Thyroid gland (tissue), 4 donors: ENCODE data around the gene DPY19L1.

ENCODE experiments used
- POLR2A ChIP-seq, 2 donors: fragments of 450-650 bp; IDR thresholded peaks; one replicate each; pipeline ENCODE4 v1.6.1; 2017; ENCODE audit warnings: antibody characterized with exemption in 2 of 2, mild to moderate bottlenecking in 2 of 2, moderate library complexity in 1 of 2
- TF ChIP-seq, protein P1 (sequence below), 6 experiments: fragments of 200-600 bp in 3 of 6; fragments of 450-650 bp in 3 of 6; sonication (generic) in 3 of 6; IDR thresholded peaks; one replicate each; pipeline ENCODE4 v1.5.1; 2016 to 2019; ENCODE audit warnings: antibody characterized with exemption in 6 of 6, mild to moderate bottlenecking in 2 of 6, inconsistent platforms in 1 of 6, moderate library complexity in 1 of 6

DNA sequence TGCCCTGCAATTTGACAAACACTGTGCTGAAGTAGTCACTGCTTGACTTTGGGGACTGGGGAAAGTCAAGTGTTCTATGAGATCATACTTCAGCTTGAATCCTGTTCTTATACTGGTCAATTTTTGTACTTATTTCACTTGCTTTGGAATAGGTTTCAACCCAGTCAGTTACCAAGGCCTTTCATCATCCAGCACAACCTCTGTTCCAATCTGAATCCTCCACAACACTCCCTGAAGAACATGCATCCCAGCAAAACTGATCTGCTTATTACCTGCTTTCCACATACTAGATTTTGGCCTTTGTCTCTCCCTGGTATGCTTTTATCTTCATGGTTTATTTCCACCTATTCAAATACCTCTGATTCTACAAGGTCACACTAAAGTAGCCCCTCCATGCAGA is 29.5 kb downstream of the DPY19L1 start:
- no peak for TF ChIP-seq POLR2A (IDR thresholded peaks at IDR 0.05)
- TF ChIP-seq, protein P1, sequence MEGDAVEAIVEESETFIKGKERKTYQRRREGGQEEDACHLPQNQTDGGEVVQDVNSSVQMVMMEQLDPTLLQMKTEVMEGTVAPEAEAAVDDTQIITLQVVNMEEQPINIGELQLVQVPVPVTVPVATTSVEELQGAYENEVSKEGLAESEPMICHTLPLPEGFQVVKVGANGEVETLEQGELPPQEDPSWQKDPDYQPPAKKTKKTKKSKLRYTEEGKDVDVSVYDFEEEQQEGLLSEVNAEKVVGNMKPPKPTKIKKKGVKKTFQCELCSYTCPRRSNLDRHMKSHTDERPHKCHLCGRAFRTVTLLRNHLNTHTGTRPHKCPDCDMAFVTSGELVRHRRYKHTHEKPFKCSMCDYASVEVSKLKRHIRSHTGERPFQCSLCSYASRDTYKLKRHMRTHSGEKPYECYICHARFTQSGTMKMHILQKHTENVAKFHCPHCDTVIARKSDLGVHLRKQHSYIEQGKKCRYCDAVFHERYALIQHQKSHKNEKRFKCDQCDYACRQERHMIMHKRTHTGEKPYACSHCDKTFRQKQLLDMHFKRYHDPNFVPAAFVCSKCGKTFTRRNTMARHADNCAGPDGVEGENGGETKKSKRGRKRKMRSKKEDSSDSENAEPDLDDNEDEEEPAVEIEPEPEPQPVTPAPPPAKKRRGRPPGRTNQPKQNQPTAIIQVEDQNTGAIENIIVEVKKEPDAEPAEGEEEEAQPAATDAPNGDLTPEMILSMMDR (IDR thresholded peaks at IDR 0.05): no peak
